ENCODE measurements around the gene FBP1.

FBP1 gene

DNA sequence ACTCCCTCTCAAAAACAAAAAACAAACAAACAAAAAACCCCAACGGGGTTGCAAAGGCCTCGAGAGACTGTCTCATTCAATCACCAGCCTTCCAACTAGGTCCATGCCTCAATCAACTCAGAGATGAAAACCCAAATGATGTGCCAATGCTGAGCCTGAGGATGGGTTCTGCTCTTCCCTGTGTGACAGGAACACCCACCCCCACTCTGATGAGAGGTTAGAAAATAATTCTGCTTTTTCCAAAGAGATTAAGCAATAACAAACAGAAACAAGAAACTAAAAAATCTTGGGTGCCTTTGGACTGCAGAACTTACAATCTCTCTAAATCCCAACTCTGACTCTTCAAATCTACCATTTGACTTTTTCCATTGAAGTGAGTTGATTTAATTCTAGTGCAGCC lies 25.5 kb upstream of the FBP1 start:
- peaks cover 5% of the 10 kb centered on the region for H3K4me1 ChIP-seq (ENCODE audit: insufficient read depth, low read length, poor library complexity, severe bottlenecking)
- H3K79me2 ChIP-seq (ENCODE audit: insufficient read depth, low read length): no peaks in the 10 kb centered on the region
- no peaks in the 10 kb centered on the region for H3K36me3 ChIP-seq (ENCODE audit: insufficient read depth, low read length)
- no peak overlapping the region for H3K4me3 ChIP-seq (ENCODE audit: low read length, poor library complexity, severe bottlenecking)
- no peak overlapping the region for H2AFZ ChIP-seq (ENCODE audit: low read length)
- H3K9me3 ChIP-seq (ENCODE audit: insufficient read depth, low read depth, low read length): no peaks in the 10 kb centered on the region
- H3K9ac ChIP-seq (ENCODE audit: low read depth, low read length, poor library complexity, severe bottlenecking): no peak overlapping the region
- H3K9me2 ChIP-seq (replicated peaks; ENCODE audit: low read depth, low read length): no peaks in the 10 kb centered on the region
- H3K27me3 ChIP-seq (ENCODE audit: insufficient read depth, low read length, poor library complexity, severe bottlenecking): no peaks in the 10 kb centered on the region
- H4K20me1 ChIP-seq (ENCODE audit: insufficient read depth, low read length, poor library complexity, severe bottlenecking): no peaks in the 10 kb centered on the region
- H3F3A ChIP-seq (ENCODE audit: low read depth): no peaks in the 10 kb centered on the region
- no peak for TF ChIP-seq EZH2phosphoT487 (IDR thresholded peaks at IDR 0.05; ENCODE audit: borderline replicate concordance)
- TF ChIP-seq, protein P1, sequence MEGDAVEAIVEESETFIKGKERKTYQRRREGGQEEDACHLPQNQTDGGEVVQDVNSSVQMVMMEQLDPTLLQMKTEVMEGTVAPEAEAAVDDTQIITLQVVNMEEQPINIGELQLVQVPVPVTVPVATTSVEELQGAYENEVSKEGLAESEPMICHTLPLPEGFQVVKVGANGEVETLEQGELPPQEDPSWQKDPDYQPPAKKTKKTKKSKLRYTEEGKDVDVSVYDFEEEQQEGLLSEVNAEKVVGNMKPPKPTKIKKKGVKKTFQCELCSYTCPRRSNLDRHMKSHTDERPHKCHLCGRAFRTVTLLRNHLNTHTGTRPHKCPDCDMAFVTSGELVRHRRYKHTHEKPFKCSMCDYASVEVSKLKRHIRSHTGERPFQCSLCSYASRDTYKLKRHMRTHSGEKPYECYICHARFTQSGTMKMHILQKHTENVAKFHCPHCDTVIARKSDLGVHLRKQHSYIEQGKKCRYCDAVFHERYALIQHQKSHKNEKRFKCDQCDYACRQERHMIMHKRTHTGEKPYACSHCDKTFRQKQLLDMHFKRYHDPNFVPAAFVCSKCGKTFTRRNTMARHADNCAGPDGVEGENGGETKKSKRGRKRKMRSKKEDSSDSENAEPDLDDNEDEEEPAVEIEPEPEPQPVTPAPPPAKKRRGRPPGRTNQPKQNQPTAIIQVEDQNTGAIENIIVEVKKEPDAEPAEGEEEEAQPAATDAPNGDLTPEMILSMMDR (conservative IDR thresholded peaks at IDR 0.05; ENCODE audit: low read length): no peak
- no peak overlapping the region for H3K4me2 ChIP-seq (ENCODE audit: low read depth, low read length, poor library complexity, severe bottlenecking)

DNA sequence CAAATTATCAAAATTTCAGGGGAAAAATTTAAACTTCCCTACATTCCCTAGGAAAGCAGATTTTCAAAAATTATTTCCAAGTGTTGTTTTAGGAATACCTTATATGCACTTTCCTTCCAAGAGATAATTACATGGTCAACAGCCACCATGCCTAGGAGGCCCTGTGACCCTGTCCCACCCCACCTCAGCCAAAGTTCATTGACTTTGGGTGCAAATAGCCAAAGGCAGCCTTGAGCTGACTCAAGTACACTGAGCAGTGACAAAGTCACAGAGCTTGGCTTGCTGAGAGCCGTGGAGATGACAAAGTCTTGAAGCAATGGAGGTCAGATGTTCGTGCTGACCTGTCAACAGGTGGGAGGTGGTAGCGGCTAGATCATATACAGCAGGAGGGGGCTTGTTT lies 24.3 kb upstream of the FBP1 start:
- H3K27me3 ChIP-seq (ENCODE audit: insufficient read depth, low read length, poor library complexity, severe bottlenecking): no peaks in the 10 kb centered on the region
- H3K4me1 ChIP-seq (ENCODE audit: insufficient read depth, low read length, poor library complexity, severe bottlenecking): no peaks in the 10 kb centered on the region
- no peaks in the 10 kb centered on the region for H3K79me2 ChIP-seq (ENCODE audit: insufficient read depth, low read length)
- H3K4me2 ChIP-seq (ENCODE audit: low read depth, low read length, poor library complexity, severe bottlenecking): no peak overlapping the region
- H3K36me3 ChIP-seq (ENCODE audit: insufficient read depth, low read length): no peaks in the 10 kb centered on the region
- no peak overlapping the region for H3K4me3 ChIP-seq (ENCODE audit: low read length, poor library complexity, severe bottlenecking)
- H2AFZ ChIP-seq (ENCODE audit: low read length): no peak overlapping the region
- no peak overlapping the region for H3K9ac ChIP-seq (ENCODE audit: low read depth, low read length, poor library complexity, severe bottlenecking)
- no peak for TF ChIP-seq EZH2phosphoT487 (IDR thresholded peaks at IDR 0.05; ENCODE audit: borderline replicate concordance)
- TF ChIP-seq, protein P1 (conservative IDR thresholded peaks at IDR 0.05; ENCODE audit: low read length): no peak
- H3K9me2 ChIP-seq (replicated peaks; ENCODE audit: low read depth, low read length): no peaks in the 10 kb centered on the region
- H4K20me1 ChIP-seq (ENCODE audit: insufficient read depth, low read length, poor library complexity, severe bottlenecking): no peaks in the 10 kb centered on the region
- no peaks in the 10 kb centered on the region for H3K9me3 ChIP-seq (ENCODE audit: insufficient read depth, low read depth, low read length)
- no peaks in the 10 kb centered on the region for H3F3A ChIP-seq (ENCODE audit: low read depth)

DNA sequence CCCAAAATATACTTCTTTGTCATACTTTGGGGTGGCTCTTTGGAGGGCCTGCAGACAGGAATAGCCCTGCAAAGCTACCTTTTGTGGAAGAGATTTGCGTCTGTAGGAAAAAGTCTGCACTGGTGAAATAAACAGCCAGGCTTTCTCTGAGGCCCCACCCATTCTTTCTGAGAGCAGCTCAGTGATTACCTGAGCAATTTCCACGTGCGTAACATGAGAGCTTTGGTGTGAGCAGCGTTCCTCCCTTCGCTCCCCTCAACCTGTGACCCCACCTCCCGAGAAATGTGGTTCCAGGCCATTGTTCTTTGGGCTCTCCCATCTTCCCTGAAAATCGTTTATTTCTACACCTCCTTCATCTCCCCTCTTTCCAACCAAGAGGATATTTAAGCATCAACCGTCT lies 23.8 kb upstream of the FBP1 start:
- no peaks in the 10 kb centered on the region for H3K9me3 ChIP-seq (ENCODE audit: insufficient read depth, low read depth, low read length)
- no peak for TF ChIP-seq EZH2phosphoT487 (IDR thresholded peaks at IDR 0.05; ENCODE audit: borderline replicate concordance)
- TF ChIP-seq, protein P1 (conservative IDR thresholded peaks at IDR 0.05; ENCODE audit: low read length): no peak
- H3K4me3 ChIP-seq (ENCODE audit: low read length, poor library complexity, severe bottlenecking): no peak overlapping the region
- no peaks in the 10 kb centered on the region for H3K4me1 ChIP-seq (ENCODE audit: insufficient read depth, low read length, poor library complexity, severe bottlenecking)
- H3K4me2 ChIP-seq (ENCODE audit: low read depth, low read length, poor library complexity, severe bottlenecking): no peak overlapping the region
- no peak overlapping the region for H3K9ac ChIP-seq (ENCODE audit: low read depth, low read length, poor library complexity, severe bottlenecking)
- H3K9me2 ChIP-seq (replicated peaks; ENCODE audit: low read depth, low read length): no peaks in the 10 kb centered on the region
- no peak overlapping the region for H2AFZ ChIP-seq (ENCODE audit: low read length)
- no peaks in the 10 kb centered on the region for H3K27me3 ChIP-seq (ENCODE audit: insufficient read depth, low read length, poor library complexity, severe bottlenecking)
- no peaks in the 10 kb centered on the region for H3F3A ChIP-seq (ENCODE audit: low read depth)
- H3K36me3 ChIP-seq (ENCODE audit: insufficient read depth, low read length): no peaks in the 10 kb centered on the region
- no peaks in the 10 kb centered on the region for H3K79me2 ChIP-seq (ENCODE audit: insufficient read depth, low read length)
- no peaks in the 10 kb centered on the region for H4K20me1 ChIP-seq (ENCODE audit: insufficient read depth, low read length, poor library complexity, severe bottlenecking)

Data from Loucy (cell line).